ENCODE results near the gene EXOC6B. TPM values are rescaled to one million over a fixed set of nuclear protein-coding genes. Genes with fewer than 3 reads are reported as not detected.

The EXOC6B gene
- total and polyA plus RNA-seq, 2 of the 8 experiments (the other 6 are each of a cell fraction or from before 2014, with no cell fraction given): 13.5 to 33.0 TPM

DNA sequence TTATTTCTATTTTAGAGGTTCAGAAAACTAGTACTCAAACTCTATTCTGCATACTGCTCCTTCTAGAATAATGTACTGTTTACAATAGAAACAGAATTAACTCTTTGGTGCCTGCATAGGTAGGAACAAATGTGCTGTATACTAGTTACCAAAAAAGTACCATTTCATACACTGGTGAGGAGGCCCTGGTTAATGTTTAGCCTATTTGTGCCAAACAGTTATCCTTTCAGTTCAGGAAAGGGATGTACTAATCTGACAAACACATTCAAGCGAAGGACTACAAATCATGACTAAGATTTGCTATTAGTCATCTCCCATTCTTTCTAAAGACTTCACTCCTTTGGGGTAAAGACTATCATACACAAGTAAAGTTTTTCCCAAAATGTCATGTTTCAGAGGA, 47.4 kb downstream of the EXOC6B start (continued):
- TF ChIP-seq, protein P1, sequence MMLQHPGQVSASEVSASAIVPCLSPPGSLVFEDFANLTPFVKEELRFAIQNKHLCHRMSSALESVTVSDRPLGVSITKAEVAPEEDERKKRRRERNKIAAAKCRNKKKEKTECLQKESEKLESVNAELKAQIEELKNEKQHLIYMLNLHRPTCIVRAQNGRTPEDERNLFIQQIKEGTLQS (IDR thresholded peaks at IDR 0.05; ENCODE audit: insufficient read depth, low read depth, low read length): no peak
- TF ChIP-seq PHF8 (conservative IDR thresholded peaks at IDR 0.05; ENCODE audit: low read depth, low read length): no peak
- TF ChIP-seq EGR1 (IDR thresholded peaks at IDR 0.05; ENCODE audit: borderline replicate concordance, low read depth, low read length): no peak
- no peak for TF ChIP-seq RBBP5 (IDR thresholded peaks at IDR 0.05; ENCODE audit: borderline replicate concordance, low read depth, low read length)
- TF ChIP-seq, protein P2, sequence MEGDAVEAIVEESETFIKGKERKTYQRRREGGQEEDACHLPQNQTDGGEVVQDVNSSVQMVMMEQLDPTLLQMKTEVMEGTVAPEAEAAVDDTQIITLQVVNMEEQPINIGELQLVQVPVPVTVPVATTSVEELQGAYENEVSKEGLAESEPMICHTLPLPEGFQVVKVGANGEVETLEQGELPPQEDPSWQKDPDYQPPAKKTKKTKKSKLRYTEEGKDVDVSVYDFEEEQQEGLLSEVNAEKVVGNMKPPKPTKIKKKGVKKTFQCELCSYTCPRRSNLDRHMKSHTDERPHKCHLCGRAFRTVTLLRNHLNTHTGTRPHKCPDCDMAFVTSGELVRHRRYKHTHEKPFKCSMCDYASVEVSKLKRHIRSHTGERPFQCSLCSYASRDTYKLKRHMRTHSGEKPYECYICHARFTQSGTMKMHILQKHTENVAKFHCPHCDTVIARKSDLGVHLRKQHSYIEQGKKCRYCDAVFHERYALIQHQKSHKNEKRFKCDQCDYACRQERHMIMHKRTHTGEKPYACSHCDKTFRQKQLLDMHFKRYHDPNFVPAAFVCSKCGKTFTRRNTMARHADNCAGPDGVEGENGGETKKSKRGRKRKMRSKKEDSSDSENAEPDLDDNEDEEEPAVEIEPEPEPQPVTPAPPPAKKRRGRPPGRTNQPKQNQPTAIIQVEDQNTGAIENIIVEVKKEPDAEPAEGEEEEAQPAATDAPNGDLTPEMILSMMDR (IDR thresholded peaks at IDR 0.05; ENCODE audit: control extremely low read depth in 1 of 3, insufficient read depth in 1 of 3, low read depth in 1 of 3, low read length in 3 of 3): no peak
- TF ChIP-seq, protein P3, sequence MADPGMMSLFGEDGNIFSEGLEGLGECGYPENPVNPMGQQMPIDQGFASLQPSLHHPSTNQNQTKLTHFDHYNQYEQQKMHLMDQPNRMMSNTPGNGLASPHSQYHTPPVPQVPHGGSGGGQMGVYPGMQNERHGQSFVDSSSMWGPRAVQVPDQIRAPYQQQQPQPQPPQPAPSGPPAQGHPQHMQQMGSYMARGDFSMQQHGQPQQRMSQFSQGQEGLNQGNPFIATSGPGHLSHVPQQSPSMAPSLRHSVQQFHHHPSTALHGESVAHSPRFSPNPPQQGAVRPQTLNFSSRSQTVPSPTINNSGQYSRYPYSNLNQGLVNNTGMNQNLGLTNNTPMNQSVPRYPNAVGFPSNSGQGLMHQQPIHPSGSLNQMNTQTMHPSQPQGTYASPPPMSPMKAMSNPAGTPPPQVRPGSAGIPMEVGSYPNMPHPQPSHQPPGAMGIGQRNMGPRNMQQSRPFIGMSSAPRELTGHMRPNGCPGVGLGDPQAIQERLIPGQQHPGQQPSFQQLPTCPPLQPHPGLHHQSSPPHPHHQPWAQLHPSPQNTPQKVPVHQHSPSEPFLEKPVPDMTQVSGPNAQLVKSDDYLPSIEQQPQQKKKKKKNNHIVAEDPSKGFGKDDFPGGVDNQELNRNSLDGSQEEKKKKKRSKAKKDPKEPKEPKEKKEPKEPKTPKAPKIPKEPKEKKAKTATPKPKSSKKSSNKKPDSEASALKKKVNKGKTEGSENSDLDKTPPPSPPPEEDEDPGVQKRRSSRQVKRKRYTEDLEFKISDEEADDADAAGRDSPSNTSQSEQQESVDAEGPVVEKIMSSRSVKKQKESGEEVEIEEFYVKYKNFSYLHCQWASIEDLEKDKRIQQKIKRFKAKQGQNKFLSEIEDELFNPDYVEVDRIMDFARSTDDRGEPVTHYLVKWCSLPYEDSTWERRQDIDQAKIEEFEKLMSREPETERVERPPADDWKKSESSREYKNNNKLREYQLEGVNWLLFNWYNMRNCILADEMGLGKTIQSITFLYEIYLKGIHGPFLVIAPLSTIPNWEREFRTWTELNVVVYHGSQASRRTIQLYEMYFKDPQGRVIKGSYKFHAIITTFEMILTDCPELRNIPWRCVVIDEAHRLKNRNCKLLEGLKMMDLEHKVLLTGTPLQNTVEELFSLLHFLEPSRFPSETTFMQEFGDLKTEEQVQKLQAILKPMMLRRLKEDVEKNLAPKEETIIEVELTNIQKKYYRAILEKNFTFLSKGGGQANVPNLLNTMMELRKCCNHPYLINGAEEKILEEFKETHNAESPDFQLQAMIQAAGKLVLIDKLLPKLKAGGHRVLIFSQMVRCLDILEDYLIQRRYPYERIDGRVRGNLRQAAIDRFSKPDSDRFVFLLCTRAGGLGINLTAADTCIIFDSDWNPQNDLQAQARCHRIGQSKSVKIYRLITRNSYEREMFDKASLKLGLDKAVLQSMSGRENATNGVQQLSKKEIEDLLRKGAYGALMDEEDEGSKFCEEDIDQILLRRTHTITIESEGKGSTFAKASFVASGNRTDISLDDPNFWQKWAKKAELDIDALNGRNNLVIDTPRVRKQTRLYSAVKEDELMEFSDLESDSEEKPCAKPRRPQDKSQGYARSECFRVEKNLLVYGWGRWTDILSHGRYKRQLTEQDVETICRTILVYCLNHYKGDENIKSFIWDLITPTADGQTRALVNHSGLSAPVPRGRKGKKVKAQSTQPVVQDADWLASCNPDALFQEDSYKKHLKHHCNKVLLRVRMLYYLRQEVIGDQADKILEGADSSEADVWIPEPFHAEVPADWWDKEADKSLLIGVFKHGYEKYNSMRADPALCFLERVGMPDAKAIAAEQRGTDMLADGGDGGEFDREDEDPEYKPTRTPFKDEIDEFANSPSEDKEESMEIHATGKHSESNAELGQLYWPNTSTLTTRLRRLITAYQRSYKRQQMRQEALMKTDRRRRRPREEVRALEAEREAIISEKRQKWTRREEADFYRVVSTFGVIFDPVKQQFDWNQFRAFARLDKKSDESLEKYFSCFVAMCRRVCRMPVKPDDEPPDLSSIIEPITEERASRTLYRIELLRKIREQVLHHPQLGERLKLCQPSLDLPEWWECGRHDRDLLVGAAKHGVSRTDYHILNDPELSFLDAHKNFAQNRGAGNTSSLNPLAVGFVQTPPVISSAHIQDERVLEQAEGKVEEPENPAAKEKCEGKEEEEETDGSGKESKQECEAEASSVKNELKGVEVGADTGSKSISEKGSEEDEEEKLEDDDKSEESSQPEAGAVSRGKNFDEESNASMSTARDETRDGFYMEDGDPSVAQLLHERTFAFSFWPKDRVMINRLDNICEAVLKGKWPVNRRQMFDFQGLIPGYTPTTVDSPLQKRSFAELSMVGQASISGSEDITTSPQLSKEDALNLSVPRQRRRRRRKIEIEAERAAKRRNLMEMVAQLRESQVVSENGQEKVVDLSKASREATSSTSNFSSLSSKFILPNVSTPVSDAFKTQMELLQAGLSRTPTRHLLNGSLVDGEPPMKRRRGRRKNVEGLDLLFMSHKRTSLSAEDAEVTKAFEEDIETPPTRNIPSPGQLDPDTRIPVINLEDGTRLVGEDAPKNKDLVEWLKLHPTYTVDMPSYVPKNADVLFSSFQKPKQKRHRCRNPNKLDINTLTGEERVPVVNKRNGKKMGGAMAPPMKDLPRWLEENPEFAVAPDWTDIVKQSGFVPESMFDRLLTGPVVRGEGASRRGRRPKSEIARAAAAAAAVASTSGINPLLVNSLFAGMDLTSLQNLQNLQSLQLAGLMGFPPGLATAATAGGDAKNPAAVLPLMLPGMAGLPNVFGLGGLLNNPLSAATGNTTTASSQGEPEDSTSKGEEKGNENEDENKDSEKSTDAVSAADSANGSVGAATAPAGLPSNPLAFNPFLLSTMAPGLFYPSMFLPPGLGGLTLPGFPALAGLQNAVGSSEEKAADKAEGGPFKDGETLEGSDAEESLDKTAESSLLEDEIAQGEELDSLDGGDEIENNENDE (IDR thresholded peaks at IDR 0.05; ENCODE audit: insufficient replicate concordance, low read length): no peak
